Measurements from ENCODE around the gene NYAP1. TPM values are rescaled to one million over a fixed set of nuclear protein-coding genes. Genes with fewer than 3 reads are reported as not detected.

NYAP1 gene
- total and polyA plus RNA-seq, 2 experiments from 2014 or later = 0.68 to 1.6 TPM

GRCh38 chr7:100483090-100483721, 521 bp upstream of the NYAP1 start:
- H3K9me2 ChIP-seq (replicated peaks; ENCODE audit: insufficient read depth) = no peaks in the 10 kb centered on the region
- TF ChIP-seq CTCF (IDR thresholded peaks at IDR 0.05; ENCODE audit: poor library complexity) (peak; percentile 84), EZH2 (IDR thresholded peaks at IDR 0.05; ENCODE audit: borderline replicate concordance) (no peak)
- peaks cover 10% of the 10 kb centered on the region for H3K79me2 ChIP-seq
- DNase-seq (ENCODE audit: low spot score) = peak; percentile 88
- H4K20me1 ChIP-seq (ENCODE audit: insufficient read depth, poor library complexity, severe bottlenecking) = no peaks in the 10 kb centered on the region
- peak overlapping the region; percentile 66 for H2AFZ ChIP-seq
- peaks cover 5% of the 10 kb centered on the region for H3K4me1 ChIP-seq (ENCODE audit: insufficient read depth)
- peak overlapping the region; percentile 96 for H3K4me3 ChIP-seq
- WGBS (ENCODE audit: low lambda C conversion rate, missing lambda C conversion rate) = 1% methylated on average over 33 of the region's 79 CpGs
- H3K27ac ChIP-seq = peak overlapping the region; percentile 53
- H3K27me3 ChIP-seq = no peaks in the 10 kb centered on the region
- H3K4me2 ChIP-seq = peak overlapping the region; percentile 99
- no peaks in the 10 kb centered on the region for H3K36me3 ChIP-seq (replicated peaks; ENCODE audit: insufficient read depth, low read depth)
- no peaks in the 10 kb centered on the region for H3K9me3 ChIP-seq (ENCODE audit: low read depth)

GRCh38 chr7:100484673-100485045, 932 bp downstream of the NYAP1 start:
- peaks cover 5% of the 10 kb centered on the region for H3K4me1 ChIP-seq (ENCODE audit: insufficient read depth)

GRCh38 chr7:100485471-100485876, 1.7 kb downstream of the NYAP1 start:
- Histone ChIP-seq H3K4me1 (ENCODE audit: insufficient read depth) (peaks cover 5% of the 10 kb centered on the region), H3K9me3 (ENCODE audit: low read depth) (no peaks in the 10 kb centered on the region), H2AFZ (no peak overlapping the region), H3K4me3 (no peak overlapping the region), H3K79me2 (no peaks in the 10 kb centered on the region), H3K36me3 (replicated peaks; ENCODE audit: insufficient read depth, low read depth) (no peaks in the 10 kb centered on the region), H3K9me2 (replicated peaks; ENCODE audit: insufficient read depth) (no peaks in the 10 kb centered on the region), H3K27ac (no peak overlapping the region), H3K4me2 (peak overlapping the region; percentile 99), H4K20me1 (ENCODE audit: insufficient read depth, poor library complexity, severe bottlenecking) (no peaks in the 10 kb centered on the region), H3K27me3 (no peaks in the 10 kb centered on the region)
- 74% methylated on average over 4 of the region's 4 CpGs for WGBS (ENCODE audit: low lambda C conversion rate, missing lambda C conversion rate)
- TF ChIP-seq EZH2phosphoT487 (IDR thresholded peaks at IDR 0.05; ENCODE audit: low read depth, severe bottlenecking, unreplicated experiment) = no peak
- no peak for TF ChIP-seq CTCF (IDR thresholded peaks at IDR 0.05; ENCODE audit: poor library complexity)
- TF ChIP-seq EZH2 (IDR thresholded peaks at IDR 0.05; ENCODE audit: borderline replicate concordance) = no peak
- DNase-seq (ENCODE audit: low spot score) = peak; percentile 11

More at GRCh38 chr7:100484673-100485045, 932 bp downstream of the NYAP1 start:
- peak overlapping the region; percentile 53 for H3K27ac ChIP-seq
- H2AFZ ChIP-seq = no peak overlapping the region
- peak overlapping the region; percentile 99 for H3K4me2 ChIP-seq
- H3K9me2 ChIP-seq (replicated peaks; ENCODE audit: insufficient read depth) = no peaks in the 10 kb centered on the region
- H4K20me1 ChIP-seq (ENCODE audit: insufficient read depth, poor library complexity, severe bottlenecking) = no peaks in the 10 kb centered on the region
- H3K36me3 ChIP-seq (replicated peaks; ENCODE audit: insufficient read depth, low read depth) = no peaks in the 10 kb centered on the region
- H3K27me3 ChIP-seq = no peaks in the 10 kb centered on the region
- H3K4me3 ChIP-seq = no peak overlapping the region
- H3K9me3 ChIP-seq (ENCODE audit: low read depth) = no peaks in the 10 kb centered on the region
- WGBS (ENCODE audit: low lambda C conversion rate, missing lambda C conversion rate) = 65% methylated on average over 6 of the region's 6 CpGs
- no peak for DNase-seq (ENCODE audit: low spot score)
- TF ChIP-seq CTCF (IDR thresholded peaks at IDR 0.05; ENCODE audit: poor library complexity) (no peak), EZH2phosphoT487 (IDR thresholded peaks at IDR 0.05; ENCODE audit: low read depth, severe bottlenecking, unreplicated experiment) (no peak)
- peaks cover 3% of the 10 kb centered on the region for H3K79me2 ChIP-seq
